ENCODE results near the gene C10orf71.

GRCh38 chr10:49276596-49276995 lies 22.4 kb upstream of the C10orf71 start:
- TF ChIP-seq CTCF (IDR thresholded peaks at IDR 0.05) (no peak), POLR2A (IDR thresholded peaks at IDR 0.05) (no peak)

Measured in body of pancreas (tissue), 4 donors.